ENCODE measurements around the gene ASXL3. TPM values are rescaled to one million over a fixed set of nuclear protein-coding genes. Genes with fewer than 3 reads are reported as not detected.

Gene ASXL3
- polyA plus RNA-seq, 1 donor from 2014 or later = 15.2 TPM

DNA sequence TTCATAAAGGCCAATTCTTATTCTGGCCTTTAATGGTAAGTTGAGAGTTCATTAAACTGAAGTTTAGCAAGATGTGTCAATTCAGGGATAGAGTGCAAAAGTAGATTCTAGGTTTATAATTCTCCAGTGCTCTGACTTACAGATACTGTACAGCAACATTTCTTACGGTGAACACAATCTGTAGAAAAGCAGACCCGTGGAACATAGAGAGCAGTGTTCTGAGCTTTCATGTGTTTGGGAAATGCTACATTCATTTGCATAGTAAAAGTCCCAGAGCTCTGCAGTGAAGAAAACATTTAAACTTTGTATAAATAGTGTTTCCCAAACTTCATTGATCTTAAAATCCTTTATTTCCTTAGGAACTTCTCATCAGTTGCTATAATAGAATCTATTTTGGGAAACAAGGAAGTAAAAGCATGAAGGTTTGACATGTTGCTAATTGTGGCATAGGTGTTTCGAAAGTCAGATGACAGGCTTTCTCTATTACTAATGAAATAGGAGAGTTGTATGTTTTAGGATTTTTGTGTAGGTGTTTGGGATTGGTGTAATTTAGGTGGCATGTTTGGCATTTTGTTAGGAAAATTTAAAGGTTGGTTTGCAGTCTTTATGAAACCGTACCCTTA, 138.2 kb downstream of the ASXL3 start:
- Histone ChIP-seq H3K4me2 (ENCODE audit: low read length) (no peak overlapping the region), H3K27ac (ENCODE audit: low read length) (no peak overlapping the region), H3K4me3 (ENCODE audit: low read length) (no peak overlapping the region), H2AFZ (ENCODE audit: low read depth, low read length) (no peak overlapping the region), H3K79me2 (replicated peaks; ENCODE audit: insufficient read depth, low read length) (no peaks in the 10 kb centered on the region), H3K27me3 (ENCODE audit: insufficient read depth, low read depth, low read length) (no peaks in the 10 kb centered on the region), H3K9me2 (ENCODE audit: insufficient read depth, low read length) (no peaks in the 10 kb centered on the region), H3F3A (ENCODE audit: insufficient read depth, low read length, poor library complexity, severe bottlenecking) (no peaks in the 10 kb centered on the region), H3K9ac (ENCODE audit: low read length) (no peak overlapping the region), H4K20me1 (ENCODE audit: insufficient read depth) (no peaks in the 10 kb centered on the region), H3K9me3 (ENCODE audit: low read length) (no peaks in the 10 kb centered on the region), H3K36me3 (ENCODE audit: insufficient read depth, low read length) (no peaks in the 10 kb centered on the region)
- TF ChIP-seq RAD21 (conservative IDR thresholded peaks at IDR 0.05) (no peak), EZH2 (IDR thresholded peaks at IDR 0.05; ENCODE audit: borderline replicate concordance, insufficient read depth, low read length, poor library complexity, severe bottlenecking) (no peak), TAF1 (IDR thresholded peaks at IDR 0.05; ENCODE audit: low read depth) (no peak), EP300 (conservative IDR thresholded peaks at IDR 0.05; ENCODE audit: poor library complexity, severe bottlenecking) (no peak), POLR2AphosphoS5 (IDR thresholded peaks at IDR 0.05) (no peak), SMC3 (conservative IDR thresholded peaks at IDR 0.05; ENCODE audit: poor library complexity) (no peak), MXI1 (conservative IDR thresholded peaks at IDR 0.05; ENCODE audit: poor library complexity, severe bottlenecking) (no peak)
- TF ChIP-seq, protein P1, sequence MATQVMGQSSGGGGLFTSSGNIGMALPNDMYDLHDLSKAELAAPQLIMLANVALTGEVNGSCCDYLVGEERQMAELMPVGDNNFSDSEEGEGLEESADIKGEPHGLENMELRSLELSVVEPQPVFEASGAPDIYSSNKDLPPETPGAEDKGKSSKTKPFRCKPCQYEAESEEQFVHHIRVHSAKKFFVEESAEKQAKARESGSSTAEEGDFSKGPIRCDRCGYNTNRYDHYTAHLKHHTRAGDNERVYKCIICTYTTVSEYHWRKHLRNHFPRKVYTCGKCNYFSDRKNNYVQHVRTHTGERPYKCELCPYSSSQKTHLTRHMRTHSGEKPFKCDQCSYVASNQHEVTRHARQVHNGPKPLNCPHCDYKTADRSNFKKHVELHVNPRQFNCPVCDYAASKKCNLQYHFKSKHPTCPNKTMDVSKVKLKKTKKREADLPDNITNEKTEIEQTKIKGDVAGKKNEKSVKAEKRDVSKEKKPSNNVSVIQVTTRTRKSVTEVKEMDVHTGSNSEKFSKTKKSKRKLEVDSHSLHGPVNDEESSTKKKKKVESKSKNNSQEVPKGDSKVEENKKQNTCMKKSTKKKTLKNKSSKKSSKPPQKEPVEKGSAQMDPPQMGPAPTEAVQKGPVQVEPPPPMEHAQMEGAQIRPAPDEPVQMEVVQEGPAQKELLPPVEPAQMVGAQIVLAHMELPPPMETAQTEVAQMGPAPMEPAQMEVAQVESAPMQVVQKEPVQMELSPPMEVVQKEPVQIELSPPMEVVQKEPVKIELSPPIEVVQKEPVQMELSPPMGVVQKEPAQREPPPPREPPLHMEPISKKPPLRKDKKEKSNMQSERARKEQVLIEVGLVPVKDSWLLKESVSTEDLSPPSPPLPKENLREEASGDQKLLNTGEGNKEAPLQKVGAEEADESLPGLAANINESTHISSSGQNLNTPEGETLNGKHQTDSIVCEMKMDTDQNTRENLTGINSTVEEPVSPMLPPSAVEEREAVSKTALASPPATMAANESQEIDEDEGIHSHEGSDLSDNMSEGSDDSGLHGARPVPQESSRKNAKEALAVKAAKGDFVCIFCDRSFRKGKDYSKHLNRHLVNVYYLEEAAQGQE (IDR thresholded peaks at IDR 0.05; ENCODE audit: borderline replicate concordance) = no peak
- TF ChIP-seq, protein P2, sequence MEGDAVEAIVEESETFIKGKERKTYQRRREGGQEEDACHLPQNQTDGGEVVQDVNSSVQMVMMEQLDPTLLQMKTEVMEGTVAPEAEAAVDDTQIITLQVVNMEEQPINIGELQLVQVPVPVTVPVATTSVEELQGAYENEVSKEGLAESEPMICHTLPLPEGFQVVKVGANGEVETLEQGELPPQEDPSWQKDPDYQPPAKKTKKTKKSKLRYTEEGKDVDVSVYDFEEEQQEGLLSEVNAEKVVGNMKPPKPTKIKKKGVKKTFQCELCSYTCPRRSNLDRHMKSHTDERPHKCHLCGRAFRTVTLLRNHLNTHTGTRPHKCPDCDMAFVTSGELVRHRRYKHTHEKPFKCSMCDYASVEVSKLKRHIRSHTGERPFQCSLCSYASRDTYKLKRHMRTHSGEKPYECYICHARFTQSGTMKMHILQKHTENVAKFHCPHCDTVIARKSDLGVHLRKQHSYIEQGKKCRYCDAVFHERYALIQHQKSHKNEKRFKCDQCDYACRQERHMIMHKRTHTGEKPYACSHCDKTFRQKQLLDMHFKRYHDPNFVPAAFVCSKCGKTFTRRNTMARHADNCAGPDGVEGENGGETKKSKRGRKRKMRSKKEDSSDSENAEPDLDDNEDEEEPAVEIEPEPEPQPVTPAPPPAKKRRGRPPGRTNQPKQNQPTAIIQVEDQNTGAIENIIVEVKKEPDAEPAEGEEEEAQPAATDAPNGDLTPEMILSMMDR (IDR thresholded peaks at IDR 0.05; ENCODE audit: poor library complexity, severe bottlenecking) = no peak

DNA sequence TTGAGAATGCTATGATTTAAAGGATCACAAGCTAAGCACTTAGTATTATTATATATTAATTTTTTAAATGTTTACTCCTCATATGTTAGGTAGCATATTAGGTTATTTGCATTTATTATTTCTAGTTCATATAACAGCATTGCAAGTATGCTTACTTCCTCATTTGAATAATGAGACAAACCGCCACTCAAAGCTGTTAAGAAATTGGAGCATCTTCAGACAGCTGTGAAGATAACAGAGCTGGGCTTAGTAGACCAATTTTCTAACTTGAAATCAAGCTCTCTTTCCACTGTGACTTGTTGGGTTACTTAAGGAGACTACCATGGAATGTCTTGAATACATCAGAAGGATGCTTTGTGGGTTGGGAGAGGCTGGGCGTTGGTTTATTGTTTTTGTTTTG, 139.3 kb downstream of the ASXL3 start:
- Histone ChIP-seq H3K36me3 (ENCODE audit: insufficient read depth, low read length) (no peaks in the 10 kb centered on the region), H3K9ac (ENCODE audit: low read length) (no peak overlapping the region), H2AFZ (ENCODE audit: low read depth, low read length) (no peak overlapping the region), H3K9me3 (ENCODE audit: low read length) (no peaks in the 10 kb centered on the region), H3K27ac (ENCODE audit: low read length) (no peak overlapping the region), H3K9me2 (ENCODE audit: insufficient read depth, low read length) (no peaks in the 10 kb centered on the region), H3K4me3 (ENCODE audit: low read length) (no peak overlapping the region), H3K27me3 (ENCODE audit: insufficient read depth, low read depth, low read length) (no peaks in the 10 kb centered on the region), H3K79me2 (replicated peaks; ENCODE audit: insufficient read depth, low read length) (no peaks in the 10 kb centered on the region), H3F3A (ENCODE audit: insufficient read depth, low read length, poor library complexity, severe bottlenecking) (no peaks in the 10 kb centered on the region), H4K20me1 (ENCODE audit: insufficient read depth) (no peaks in the 10 kb centered on the region), H3K4me2 (ENCODE audit: low read length) (no peak overlapping the region)
- TF ChIP-seq SMC3 (conservative IDR thresholded peaks at IDR 0.05; ENCODE audit: poor library complexity) (no peak), RAD21 (conservative IDR thresholded peaks at IDR 0.05) (no peak), POLR2AphosphoS5 (IDR thresholded peaks at IDR 0.05) (no peak), TAF1 (IDR thresholded peaks at IDR 0.05; ENCODE audit: low read depth) (no peak), MXI1 (conservative IDR thresholded peaks at IDR 0.05; ENCODE audit: poor library complexity, severe bottlenecking) (no peak), EP300 (conservative IDR thresholded peaks at IDR 0.05; ENCODE audit: poor library complexity, severe bottlenecking) (no peak), EZH2 (IDR thresholded peaks at IDR 0.05; ENCODE audit: borderline replicate concordance, insufficient read depth, low read length, poor library complexity, severe bottlenecking) (no peak)
- TF ChIP-seq, protein P2 (IDR thresholded peaks at IDR 0.05; ENCODE audit: poor library complexity, severe bottlenecking) = no peak
- TF ChIP-seq, protein P1 (IDR thresholded peaks at IDR 0.05; ENCODE audit: borderline replicate concordance) = no peak

Measured in neural cell (in vitro differentiated cells).